Spleen (tissue), 7 donors: ENCODE results near the gene INPP4B.

ENCODE experiments used
- POLR2A ChIP-seq, 3 donors: fragments of 450-650 bp; IDR thresholded peaks; one replicate each; pipeline ENCODE4 v1.5.1; 2017; ENCODE audit warnings: antibody characterized with exemption in 3 of 3, mild to moderate bottlenecking in 1 of 3
- TF ChIP-seq, protein P1 (sequence below), 11 experiments: fragments of 200-600 bp in 7 of 11; fragments of 450-650 bp in 4 of 11; sonication (generic) in 4 of 11; IDR thresholded peaks in 8 of 11; conservative IDR thresholded peaks in 3 of 11; 1 replicate in 7 of 11; 2 replicates in 4 of 11; pipeline versions ENCODE4 v1.4.0 to v1.8.0; 2016 to 2021; ENCODE audit warnings: antibody characterized with exemption in 11 of 11, inconsistent platforms in 4 of 11, mild to moderate bottlenecking in 1 of 11
- donor health status: DM: no; HTN: no; CAD: no; lungs with moderate emphysema.
- donor health status: DM: no; HTN: no; CAD: no.
- donor health status: DM: no; HTN: no; CAD: no.

DNA sequence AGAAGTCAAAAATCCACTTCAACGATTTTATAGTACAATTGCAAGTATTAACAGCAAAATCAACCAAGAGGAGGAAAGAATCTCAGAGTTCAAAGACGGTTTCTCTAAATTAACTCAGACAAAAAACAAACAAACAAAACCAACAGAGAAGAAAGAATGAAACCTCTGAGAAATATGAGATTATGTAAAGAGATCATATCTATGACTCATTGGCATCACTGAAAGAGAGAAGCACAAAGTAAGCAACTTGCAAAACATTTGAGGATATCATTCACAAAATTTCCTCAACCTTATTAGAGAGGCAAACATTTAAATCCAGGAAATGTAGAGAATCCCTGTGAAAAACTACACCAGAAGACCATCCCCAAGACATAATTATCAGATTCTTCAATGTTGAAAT is 370.4 kb downstream of the INPP4B start:
- TF ChIP-seq, protein P1, sequence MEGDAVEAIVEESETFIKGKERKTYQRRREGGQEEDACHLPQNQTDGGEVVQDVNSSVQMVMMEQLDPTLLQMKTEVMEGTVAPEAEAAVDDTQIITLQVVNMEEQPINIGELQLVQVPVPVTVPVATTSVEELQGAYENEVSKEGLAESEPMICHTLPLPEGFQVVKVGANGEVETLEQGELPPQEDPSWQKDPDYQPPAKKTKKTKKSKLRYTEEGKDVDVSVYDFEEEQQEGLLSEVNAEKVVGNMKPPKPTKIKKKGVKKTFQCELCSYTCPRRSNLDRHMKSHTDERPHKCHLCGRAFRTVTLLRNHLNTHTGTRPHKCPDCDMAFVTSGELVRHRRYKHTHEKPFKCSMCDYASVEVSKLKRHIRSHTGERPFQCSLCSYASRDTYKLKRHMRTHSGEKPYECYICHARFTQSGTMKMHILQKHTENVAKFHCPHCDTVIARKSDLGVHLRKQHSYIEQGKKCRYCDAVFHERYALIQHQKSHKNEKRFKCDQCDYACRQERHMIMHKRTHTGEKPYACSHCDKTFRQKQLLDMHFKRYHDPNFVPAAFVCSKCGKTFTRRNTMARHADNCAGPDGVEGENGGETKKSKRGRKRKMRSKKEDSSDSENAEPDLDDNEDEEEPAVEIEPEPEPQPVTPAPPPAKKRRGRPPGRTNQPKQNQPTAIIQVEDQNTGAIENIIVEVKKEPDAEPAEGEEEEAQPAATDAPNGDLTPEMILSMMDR (IDR thresholded peaks at IDR 0.05 in 8 of 11, conservative IDR thresholded peaks at IDR 0.05 in 3 of 11) = no peak
- TF ChIP-seq POLR2A (IDR thresholded peaks at IDR 0.05) = no peak
